ENCODE results near the gene NDUFV3.
A peak's percentile ranks its signal among the peaks of the same experiment; 100 is the strongest.
"Not testable (repeated sequence)": the region's sequence is repeated elsewhere in the genome, so short reads cannot be mapped to it uniquely, and the experiment has no call there.

NDUFV3 gene

DNA sequence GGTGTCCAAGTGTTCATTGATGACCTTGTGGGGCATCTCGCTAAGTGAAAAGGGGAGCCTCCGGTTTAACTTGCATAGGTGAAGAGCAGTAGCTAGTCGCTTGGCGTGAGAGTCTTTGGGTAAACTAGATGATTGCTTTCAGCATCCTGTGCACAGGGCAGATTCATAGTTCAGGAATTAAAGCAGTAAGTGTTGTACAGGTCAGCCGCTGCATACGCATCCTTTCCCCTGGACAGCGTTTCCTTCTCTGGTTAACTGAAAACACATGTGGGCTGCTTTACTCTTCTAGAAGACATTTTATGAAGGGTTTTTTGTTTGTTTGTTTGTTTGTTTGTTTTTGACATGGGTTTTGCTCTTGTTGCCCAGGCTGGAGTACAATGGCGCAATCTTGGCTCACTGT, 12.1 kb downstream of the NDUFV3 start:
- Histone ChIP-seq H3K4me1 (ENCODE audit: control insufficient read depth, insufficient read depth, low read length) (no peaks in the 10 kb centered on the region), H3K27me3 (ENCODE audit: control insufficient read depth, insufficient read depth, low read length) (no peaks in the 10 kb centered on the region), H3K4me3 (ENCODE audit: low read depth, low read length) (no peak overlapping the region), H3K36me3 (ENCODE audit: control insufficient read depth, insufficient read depth, low read length) (peaks cover 87% of the 10 kb centered on the region), H3K27ac (ENCODE audit: low read depth, low read length) (no peak overlapping the region), H3K9me3 (ENCODE audit: control insufficient read depth, insufficient read depth, low read depth, low read length) (no peaks in the 10 kb centered on the region), H3K9ac (ENCODE audit: low read length) (no peak overlapping the region)

DNA sequence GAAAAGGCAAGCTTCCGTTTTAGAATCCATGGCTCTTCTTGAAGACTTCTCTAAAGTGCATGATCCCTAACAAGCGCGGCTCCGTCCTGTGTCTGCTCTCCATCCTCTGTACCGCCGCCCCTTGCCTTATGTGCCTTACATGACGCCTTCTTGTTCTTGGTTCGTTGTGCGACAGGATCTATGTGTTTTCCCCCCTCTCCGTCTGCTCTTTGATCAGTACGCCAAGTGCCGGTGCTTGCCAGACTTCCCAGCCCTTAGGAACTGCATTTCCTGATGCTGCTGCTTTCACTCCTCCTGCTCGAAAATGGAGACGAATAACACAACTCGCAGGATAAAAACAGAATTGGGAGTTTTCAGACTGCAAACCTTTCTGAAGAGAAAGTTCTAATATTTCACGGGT, 13.1 kb downstream of the NDUFV3 start:
- H3K36me3 ChIP-seq (ENCODE audit: control insufficient read depth, insufficient read depth, low read length), result peaks cover 87% of the 10 kb centered on the region
- no peaks in the 10 kb centered on the region for H3K9me3 ChIP-seq (ENCODE audit: control insufficient read depth, insufficient read depth, low read depth, low read length)
- no peak overlapping the region for H3K9ac ChIP-seq (ENCODE audit: low read length)
- no peak overlapping the region for H3K27ac ChIP-seq (ENCODE audit: low read depth, low read length)
- no peaks in the 10 kb centered on the region for H3K4me1 ChIP-seq (ENCODE audit: control insufficient read depth, insufficient read depth, low read length)
- no peak overlapping the region for H3K4me3 ChIP-seq (ENCODE audit: low read depth, low read length)
- no peaks in the 10 kb centered on the region for H3K27me3 ChIP-seq (ENCODE audit: control insufficient read depth, insufficient read depth, low read length)

DNA sequence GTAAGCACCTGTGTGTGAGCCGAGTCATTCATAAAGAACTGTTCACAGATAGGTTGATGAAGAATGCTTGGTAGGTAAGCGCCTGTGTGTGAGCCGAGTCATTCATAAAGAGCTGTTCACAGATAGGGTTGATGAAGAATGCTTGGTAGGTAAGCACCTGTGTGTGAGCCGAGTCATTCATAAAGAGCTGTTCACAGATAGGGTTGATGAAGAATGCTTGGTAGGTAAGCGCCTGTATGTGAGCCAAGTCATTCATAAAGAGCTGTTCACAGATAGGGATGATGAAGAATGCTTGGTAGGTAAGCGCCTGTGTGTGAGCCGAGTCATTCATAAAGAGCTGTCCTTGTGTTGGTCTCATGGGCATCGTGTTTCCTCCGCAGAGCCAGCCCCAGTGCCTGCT, 15.4 kb downstream of the NDUFV3 start:
- not testable (repeated sequence) for H3K4me3 ChIP-seq (ENCODE audit: low read depth, low read length); H3K27ac ChIP-seq (ENCODE audit: low read depth, low read length); H3K4me1 ChIP-seq (ENCODE audit: control insufficient read depth, insufficient read depth, low read length); H3K9me3 ChIP-seq (ENCODE audit: control insufficient read depth, insufficient read depth, low read depth, low read length); H3K9ac ChIP-seq (ENCODE audit: low read length); H3K27me3 ChIP-seq (ENCODE audit: control insufficient read depth, insufficient read depth, low read length)
- H3K36me3 ChIP-seq (ENCODE audit: control insufficient read depth, insufficient read depth, low read length), result peaks cover 84% of the 10 kb centered on the region

DNA sequence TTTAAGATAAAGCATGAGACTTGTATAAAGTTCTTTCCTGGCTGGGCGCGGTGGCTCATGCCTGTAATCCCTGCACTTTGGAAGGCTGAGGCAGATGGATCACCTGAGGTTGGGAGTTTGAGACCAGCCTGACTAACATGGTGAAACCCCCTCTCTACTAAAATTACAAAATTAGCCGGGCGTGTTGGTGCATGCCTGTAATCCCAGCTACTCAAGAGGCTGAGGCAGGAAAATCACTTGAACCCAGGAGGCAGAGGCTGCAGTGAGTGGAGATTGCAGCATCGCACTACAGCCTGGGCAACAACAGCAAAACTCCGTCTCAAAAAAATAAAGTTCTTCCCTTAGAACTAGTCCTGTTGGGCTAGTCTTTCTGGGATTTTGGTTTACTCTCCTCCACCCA, 18.8 kb downstream of the NDUFV3 start:
- H3K27ac ChIP-seq (ENCODE audit: low read depth, low read length); H3K9me3 ChIP-seq (ENCODE audit: control insufficient read depth, insufficient read depth, low read depth, low read length); H3K4me3 ChIP-seq (ENCODE audit: low read depth, low read length); H3K9ac ChIP-seq (ENCODE audit: low read length); H3K27me3 ChIP-seq (ENCODE audit: control insufficient read depth, insufficient read depth, low read length); H3K4me1 ChIP-seq (ENCODE audit: control insufficient read depth, insufficient read depth, low read length): not testable (repeated sequence)
- peaks cover 57% of the 10 kb centered on the region for H3K36me3 ChIP-seq (ENCODE audit: control insufficient read depth, insufficient read depth, low read length)

DNA sequence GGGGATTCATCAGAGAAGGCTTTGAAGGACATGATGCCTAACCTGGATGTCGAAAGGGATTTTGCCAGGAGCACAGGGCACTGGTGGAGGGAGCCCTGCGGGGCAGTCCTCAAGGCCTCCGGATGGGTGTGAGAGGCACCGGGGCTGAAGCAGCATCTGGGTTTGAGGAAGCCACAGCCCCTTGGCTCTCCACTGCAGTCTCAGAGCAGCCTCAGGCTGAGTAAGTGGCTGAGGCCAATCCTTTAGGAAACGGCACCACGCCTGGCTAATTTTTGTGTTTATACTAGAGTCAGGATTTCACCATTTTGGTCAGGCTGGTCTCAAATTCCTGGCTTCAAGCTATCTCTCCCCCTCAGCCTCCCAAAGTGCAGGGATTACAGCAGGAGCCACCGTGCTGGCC, 20.4 kb downstream of the NDUFV3 start:
- H3K27me3 ChIP-seq (ENCODE audit: control insufficient read depth, insufficient read depth, low read length), result no peaks in the 10 kb centered on the region
- no peak overlapping the region for H3K4me3 ChIP-seq (ENCODE audit: low read depth, low read length)
- H3K9ac ChIP-seq (ENCODE audit: low read length), result no peak overlapping the region
- peaks cover 51% of the 10 kb centered on the region for H3K36me3 ChIP-seq (ENCODE audit: control insufficient read depth, insufficient read depth, low read length)
- H3K4me1 ChIP-seq (ENCODE audit: control insufficient read depth, insufficient read depth, low read length), result peaks cover 3% of the 10 kb centered on the region; the same call in 1 of the 2 replicates
- no peak overlapping the region for H3K27ac ChIP-seq (ENCODE audit: low read depth, low read length)
- H3K9me3 ChIP-seq (ENCODE audit: control insufficient read depth, insufficient read depth, low read depth, low read length), result no peaks in the 10 kb centered on the region

DNA sequence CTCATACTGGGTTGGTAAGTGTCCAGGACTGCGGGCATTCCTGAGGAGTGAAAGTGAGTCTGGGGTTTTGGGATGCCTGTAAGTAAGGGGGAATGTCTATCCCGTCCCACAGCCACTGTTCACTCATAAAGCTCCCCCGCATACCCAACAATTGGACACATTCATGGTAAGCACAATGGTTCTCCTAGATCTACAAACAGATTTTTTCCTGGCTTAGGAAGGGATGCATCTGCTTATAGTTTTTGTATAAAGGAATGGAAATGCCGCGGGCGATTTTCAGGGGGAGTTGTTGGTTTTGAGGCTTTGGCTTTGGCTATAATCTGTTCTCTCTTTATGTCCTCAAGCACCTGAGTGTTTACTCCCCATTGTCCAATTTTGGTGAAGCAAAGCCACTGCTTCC, 25.2 kb downstream of the NDUFV3 start:
- Histone ChIP-seq H3K4me1 (ENCODE audit: control insufficient read depth, insufficient read depth, low read length) (peaks cover 3% of the 10 kb centered on the region; the same call in 1 of the 2 replicates), H3K27me3 (ENCODE audit: control insufficient read depth, insufficient read depth, low read length) (no peaks in the 10 kb centered on the region), H3K9me3 (ENCODE audit: control insufficient read depth, insufficient read depth, low read depth, low read length) (no peaks in the 10 kb centered on the region), H3K36me3 (ENCODE audit: control insufficient read depth, insufficient read depth, low read length) (peaks cover 27% of the 10 kb centered on the region; the same call in 1 of the 2 replicates), H3K4me3 (ENCODE audit: low read depth, low read length) (no peak overlapping the region), H3K9ac (ENCODE audit: low read length) (no peak overlapping the region), H3K27ac (ENCODE audit: low read depth, low read length) (no peak overlapping the region)

DNA sequence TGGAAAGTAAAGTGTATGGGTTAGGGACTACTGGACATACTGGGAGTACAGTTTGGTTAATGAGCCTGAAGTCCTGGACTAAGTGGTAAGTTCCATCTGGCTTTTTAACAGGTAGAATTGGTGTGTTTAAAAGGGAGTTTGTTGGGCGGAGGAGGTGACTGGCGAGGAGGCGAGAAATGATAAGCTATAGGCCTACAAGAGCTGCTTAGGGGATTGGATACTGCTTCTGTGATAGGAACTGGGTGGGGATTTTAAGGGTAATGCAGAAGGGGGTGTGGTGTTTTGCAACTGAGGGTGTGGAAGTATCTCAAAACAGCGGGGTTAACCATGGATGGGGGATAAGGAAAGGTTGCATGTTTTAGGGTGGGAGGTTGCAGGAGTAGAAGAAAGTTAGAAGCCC, 28.8 kb downstream of the NDUFV3 start:
- H3K4me1 ChIP-seq (ENCODE audit: control insufficient read depth, insufficient read depth, low read length), result peaks cover 18% of the 10 kb centered on the region
- no peaks in the 10 kb centered on the region for H3K9me3 ChIP-seq (ENCODE audit: control insufficient read depth, insufficient read depth, low read depth, low read length)
- no peak overlapping the region for H3K4me3 ChIP-seq (ENCODE audit: low read depth, low read length)
- H3K36me3 ChIP-seq (ENCODE audit: control insufficient read depth, insufficient read depth, low read length), result peaks cover 24% of the 10 kb centered on the region; the same call in 1 of the 2 replicates
- no peaks in the 10 kb centered on the region for H3K27me3 ChIP-seq (ENCODE audit: control insufficient read depth, insufficient read depth, low read length)
- H3K27ac ChIP-seq (ENCODE audit: low read depth, low read length), result no peak overlapping the region
- no peak overlapping the region for H3K9ac ChIP-seq (ENCODE audit: low read length)

DNA sequence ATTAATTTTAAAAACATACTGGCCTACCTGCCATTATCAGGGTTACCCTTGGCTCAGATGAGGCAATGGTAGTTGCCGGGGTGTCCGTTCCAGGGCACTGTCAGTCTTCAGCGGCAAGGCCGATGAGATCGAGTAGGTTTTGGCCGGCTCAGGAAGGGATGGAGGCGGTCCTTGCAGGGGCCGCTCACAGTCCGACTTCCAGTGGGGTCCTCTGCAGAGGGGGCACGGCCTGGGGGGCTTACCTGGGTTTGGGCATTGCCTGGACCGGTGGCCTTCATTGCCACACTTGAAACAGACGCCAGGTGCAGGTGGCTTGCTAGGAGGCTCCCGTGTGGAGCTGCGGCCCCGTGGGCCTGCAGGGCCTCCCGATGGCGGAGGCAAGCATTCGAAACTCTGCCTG, 29.8 kb downstream of the NDUFV3 start:
- H3K9ac ChIP-seq (ENCODE audit: low read length), result peak overlapping the region; percentile 14

DNA sequence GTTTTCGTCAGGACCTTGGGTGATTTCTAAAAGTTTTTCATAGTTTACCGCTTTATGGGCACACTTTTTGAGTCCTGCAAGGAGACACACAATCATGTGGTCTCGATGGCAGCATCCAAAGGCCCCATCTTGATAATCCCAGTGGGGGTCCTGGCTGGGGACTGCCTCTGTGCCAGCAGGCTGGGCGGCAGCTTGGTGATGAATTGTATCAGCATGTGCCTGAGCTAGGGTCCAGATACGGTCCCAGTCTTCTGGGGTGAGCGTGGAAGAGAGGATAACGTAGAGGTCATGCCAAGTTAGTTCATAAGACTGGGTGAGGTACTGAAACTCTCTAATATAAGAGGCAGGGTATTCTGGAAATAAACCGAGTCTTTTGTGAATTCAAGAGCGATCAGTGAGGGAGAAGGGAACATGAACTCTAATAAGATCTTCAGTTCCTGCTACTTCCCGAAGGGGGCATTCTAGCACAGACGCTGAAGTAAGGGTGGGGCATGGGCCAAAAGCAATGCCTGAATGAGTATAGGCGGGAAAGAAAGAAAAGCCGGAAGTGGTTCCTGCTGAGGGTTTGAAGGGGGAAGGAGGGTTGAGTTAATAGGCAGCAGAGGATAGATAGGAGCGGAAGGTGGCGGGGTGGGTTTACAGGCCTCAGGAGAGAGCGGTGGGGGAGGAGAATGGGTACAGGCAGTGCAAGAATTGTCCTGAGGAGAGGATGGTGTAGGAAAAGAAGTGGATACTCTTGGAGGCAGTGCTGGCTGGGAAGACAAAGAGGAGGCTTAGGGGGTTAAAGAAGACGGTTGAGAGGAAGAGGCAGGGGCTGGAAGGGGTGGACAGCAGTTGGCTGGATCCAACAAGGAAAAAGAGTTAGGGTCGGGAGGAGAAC, 30.7 kb downstream of the NDUFV3 start:
- H3K27ac ChIP-seq (ENCODE audit: low read depth, low read length), result peak overlapping the region; percentile 73; the same call in 1 of the 2 replicates
- H3K36me3 ChIP-seq (ENCODE audit: control insufficient read depth, insufficient read depth, low read length), result peaks cover 14% of the 10 kb centered on the region; the same call in 1 of the 2 replicates
- H3K4me3 ChIP-seq (ENCODE audit: low read depth, low read length), result peak overlapping the region; percentile 37; the same call in 1 of the 2 replicates
- H3K27me3 ChIP-seq (ENCODE audit: control insufficient read depth, insufficient read depth, low read length), result no peaks in the 10 kb centered on the region
- peaks cover 27% of the 10 kb centered on the region for H3K4me1 ChIP-seq (ENCODE audit: control insufficient read depth, insufficient read depth, low read length)
- H3K9me3 ChIP-seq (ENCODE audit: control insufficient read depth, insufficient read depth, low read depth, low read length), result no peaks in the 10 kb centered on the region
- peak overlapping the region; percentile 86 for H3K9ac ChIP-seq (ENCODE audit: low read length)

More for the DNA sequence above, 29.8 kb downstream of the NDUFV3 start:
- Histone ChIP-seq H3K27me3 (ENCODE audit: control insufficient read depth, insufficient read depth, low read length) (no peaks in the 10 kb centered on the region), H3K4me3 (ENCODE audit: low read depth, low read length) (no peak overlapping the region), H3K4me1 (ENCODE audit: control insufficient read depth, insufficient read depth, low read length) (peaks cover 25% of the 10 kb centered on the region), H3K36me3 (ENCODE audit: control insufficient read depth, insufficient read depth, low read length) (peaks cover 20% of the 10 kb centered on the region; the same call in 1 of the 2 replicates), H3K9me3 (ENCODE audit: control insufficient read depth, insufficient read depth, low read depth, low read length) (no peaks in the 10 kb centered on the region), H3K27ac (ENCODE audit: low read depth, low read length) (no peak overlapping the region)

DNA sequence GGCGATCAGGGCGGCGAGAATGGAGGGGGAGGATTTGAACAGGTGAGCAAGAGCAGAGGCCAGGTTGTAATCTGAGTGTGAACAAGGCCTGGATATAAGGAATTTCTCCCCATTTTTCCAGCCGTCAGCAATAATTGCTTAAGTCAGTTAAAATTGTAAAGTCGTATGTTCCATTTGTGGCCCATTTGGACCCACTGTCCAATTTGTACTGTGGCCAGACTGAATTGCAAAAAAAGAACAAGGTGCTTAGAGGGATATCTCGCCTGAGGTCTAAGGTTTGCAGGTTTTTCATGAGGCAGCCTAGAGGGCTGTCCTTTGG, 31.3 kb downstream of the NDUFV3 start:
- Histone ChIP-seq H3K9me3 (ENCODE audit: control insufficient read depth, insufficient read depth, low read depth, low read length) (no peaks in the 10 kb centered on the region), H3K4me3 (ENCODE audit: low read depth, low read length) (peak overlapping the region; percentile 37; the same call in 1 of the 2 replicates), H3K27ac (ENCODE audit: low read depth, low read length) (peak overlapping the region; percentile 73; the same call in 1 of the 2 replicates), H3K4me1 (ENCODE audit: control insufficient read depth, insufficient read depth, low read length) (peaks cover 27% of the 10 kb centered on the region), H3K9ac (ENCODE audit: low read length) (peak overlapping the region; percentile 86), H3K27me3 (ENCODE audit: control insufficient read depth, insufficient read depth, low read length) (no peaks in the 10 kb centered on the region), H3K36me3 (ENCODE audit: control insufficient read depth, insufficient read depth, low read length) (peaks cover 10% of the 10 kb centered on the region; the same call in 1 of the 2 replicates)

DNA sequence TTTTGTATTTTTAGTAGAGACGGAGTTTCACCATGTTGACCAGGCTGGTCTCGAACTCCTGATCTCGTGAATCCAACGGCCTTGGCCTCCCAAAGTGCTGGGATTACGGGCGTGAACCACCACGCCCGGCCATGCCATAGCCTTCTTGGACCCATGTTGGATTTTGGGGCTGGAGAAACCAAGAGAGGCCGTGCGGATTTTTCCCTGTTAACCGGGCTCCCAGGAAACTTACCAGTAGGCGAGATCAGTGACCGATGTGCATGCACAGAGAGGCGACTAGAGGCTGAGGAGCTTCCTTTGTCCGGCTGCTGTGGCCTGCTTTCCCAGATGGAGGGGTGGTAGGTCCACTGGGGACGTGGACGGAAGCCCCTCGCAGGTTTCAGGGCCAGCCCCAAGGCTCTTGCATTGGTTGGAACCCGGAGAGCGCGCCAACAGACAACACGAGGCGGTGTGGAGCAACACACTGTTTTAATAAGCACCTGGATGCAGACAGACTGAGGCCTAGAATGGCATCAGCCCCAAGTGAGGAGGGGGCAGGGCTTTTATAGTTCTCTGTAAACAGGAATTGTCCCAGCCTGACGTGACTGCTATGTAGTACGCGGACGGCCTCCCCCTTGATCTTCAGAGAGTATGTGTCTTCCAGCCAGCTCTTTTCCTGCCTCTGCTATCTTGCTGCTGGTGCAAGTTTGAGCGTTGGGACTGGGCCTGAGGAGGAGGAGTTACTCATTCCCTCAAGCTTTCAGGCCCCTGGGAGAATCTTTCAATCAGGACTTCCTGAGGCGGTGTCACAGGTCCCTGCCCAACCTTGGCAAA, 32.2 kb downstream of the NDUFV3 start, which contains the start of gene ERVH48-1:
ERVH48-1 (minus strand) TSS at position 517 of the 813 bp plus-strand sequence. CDS start 6,624 bp downstream, outside the sequence.
- no peaks in the 10 kb centered on the region for H3K9me3 ChIP-seq (ENCODE audit: control insufficient read depth, insufficient read depth, low read depth, low read length)
- no peaks in the 10 kb centered on the region for H3K27me3 ChIP-seq (ENCODE audit: control insufficient read depth, insufficient read depth, low read length)
- H3K36me3 ChIP-seq (ENCODE audit: control insufficient read depth, insufficient read depth, low read length), result peaks cover 9% of the 10 kb centered on the region; the same call in 1 of the 2 replicates
- H3K4me1 ChIP-seq (ENCODE audit: control insufficient read depth, insufficient read depth, low read length), result peaks cover 27% of the 10 kb centered on the region
- H3K4me3 ChIP-seq (ENCODE audit: low read depth, low read length), result peak within 1 kb of the TSS; percentile 37; the same call in 1 of the 2 replicates
- H3K9ac ChIP-seq (ENCODE audit: low read length), result peak within 1 kb of the TSS; percentile 86
- H3K27ac ChIP-seq (ENCODE audit: low read depth, low read length), result peak within 1 kb of the TSS; percentile 73; the same call in 1 of the 2 replicates

Measured in HUES6 (cell line).